Measurements from ENCODE around the gene SCARF2.

DNA sequence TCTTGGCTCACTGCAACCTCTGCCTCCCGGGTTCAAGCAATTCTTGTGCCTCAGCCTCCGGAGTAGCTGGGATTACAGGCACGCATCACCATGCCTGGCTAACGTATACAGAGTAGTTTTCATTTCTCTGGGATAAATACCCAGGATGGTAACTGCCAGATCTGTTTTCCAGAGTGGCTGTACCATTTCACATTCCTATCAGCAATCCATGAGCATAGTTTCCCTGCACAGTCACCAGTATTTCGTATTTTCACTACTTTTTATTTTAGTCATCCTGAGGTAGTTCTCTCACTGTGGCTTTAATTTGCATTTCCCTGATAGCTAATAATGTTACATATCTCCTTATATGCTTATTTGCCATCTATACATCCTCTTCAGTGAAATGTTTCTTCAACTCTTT, 11.0 kb upstream of the SCARF2 start:
- no peak for TF ChIP-seq CTCF (IDR thresholded peaks at IDR 0.05; ENCODE audit: low read depth, low read length, missing input control)
- TF ChIP-seq GABPA (IDR thresholded peaks at IDR 0.05 in 1 of 2, conservative IDR thresholded peaks at IDR 0.05 in 1 of 2): no peak
- TF ChIP-seq MAX (IDR thresholded peaks at IDR 0.05): no peak
- no peak for TF ChIP-seq RAD21 (IDR thresholded peaks at IDR 0.05)
- no peak for TF ChIP-seq REST (IDR thresholded peaks at IDR 0.05)
- TF ChIP-seq EGR1 (IDR thresholded peaks at IDR 0.05; ENCODE audit: low read depth in 2 of 2): no peak
- TF ChIP-seq YY1 (IDR thresholded peaks at IDR 0.05): no peak
- no peak for TF ChIP-seq JUND (IDR thresholded peaks at IDR 0.05)
- no peak for TF ChIP-seq ZBTB33 (IDR thresholded peaks at IDR 0.05)
- TF ChIP-seq SP1 (IDR thresholded peaks at IDR 0.05): no peak
- no peak for TF ChIP-seq TAF1 (conservative IDR thresholded peaks at IDR 0.05)
- no peak for TF ChIP-seq RXRA (IDR thresholded peaks at IDR 0.05)
